GM12878 (cell line): ENCODE results near the gene CALML4. TPM values are rescaled to one million over a fixed set of nuclear protein-coding genes. Genes with fewer than 3 reads are reported as not detected.

Source experiments
- ATAC-seq: fragments of 200-7000 bp; cut with Tn5 transposase; 3 replicates; pipeline ENCODE4 v1.9.1; 2020; ENCODE audit warnings: mild to moderate bottlenecking, moderate library complexity
- BruUV-seq: library from RNA; stranded (reverse); fragments of 400-500 nt; replicated peaks from 2 replicates; lab custom pipeline; 2021; lab: Mats Ljungman, UMichigan
- CTCF ChIA-PET: fragments of 300-600 bp; sonication (Branson Sonifier 250); formaldehyde crosslinking; extraction: SDS; loops from one replicate; lab custom pipeline; 2021; ENCODE audit warnings: inconsistent platforms; lab: Yijun Ruan, JAX
- POLR2A ChIA-PET: fragments of 350-600 bp; formaldehyde crosslinking; extraction: SDS; loops from one replicate; lab custom pipeline; 2021; ENCODE audit warnings: inconsistent platforms; lab: Charles Lee
- RAD21 ChIA-PET: fragments of 300-600 bp; sonication (Branson Sonifier 250); formaldehyde crosslinking; loops from one replicate; lab custom pipeline; 2023; ENCODE audit warnings: antibody characterized with exemption; ENCODE audit not compliant: unreplicated experiment; lab: Charles Lee
- SMC1A ChIA-PET: fragments of 300-600 bp; sonication (Branson Sonifier 250); formaldehyde crosslinking; loops from one replicate; lab custom pipeline; 2023; ENCODE audit not compliant: unreplicated experiment, uncharacterized antibody; lab: Charles Lee
- DNase-seq: peaks from one replicate; pipeline ENCODE4 v3.0.0-alpha.2; 2011; ENCODE audit warnings: low read depth, low spot score
- FAIRE-seq: peaks from 3 replicates; lab custom pipeline; 2011; peaks lifted over from hg19 to GRCh38; lab: Jason Lieb, UNC
- H2AFZ ChIP-seq: 2 replicates; pipeline ENCODE4 v1.6.0; 2011; ENCODE audit warnings: low read depth, low read length, control low read depth; ENCODE audit not compliant: control insufficient read depth
- H3K27ac ChIP-seq: 2 replicates; pipeline ENCODE4 v1.5.1; 2011; ENCODE audit warnings: control low read depth; ENCODE audit not compliant: control insufficient read depth, insufficient read depth
- H3K27me3 ChIP-seq, 2 experiments: replicated peaks in 1 of 2; 2 replicates each; pipeline versions ENCODE4 v1.6.0 to v1.6.1; 2011; ENCODE audit warnings: low read length in 1 of 2; ENCODE audit not compliant: control insufficient read depth in 2 of 2, insufficient read depth in 2 of 2
- H3K36me3 ChIP-seq, 2 experiments: 2 replicates each; pipeline ENCODE4 v1.5.1; 2011; ENCODE audit warnings: low read length in 1 of 2; ENCODE audit not compliant: control insufficient read depth in 2 of 2, insufficient read depth in 2 of 2
- H3K4me1 ChIP-seq: 2 replicates; pipeline ENCODE4 v1.6.1; 2011; ENCODE audit warnings: mild to moderate bottlenecking, low read length, moderate library complexity, mixed read lengths; ENCODE audit not compliant: control insufficient read depth, insufficient read depth
- H3K4me2 ChIP-seq: 2 replicates; pipeline ENCODE4 v1.6.0; 2011; ENCODE audit warnings: control low read depth; ENCODE audit not compliant: control insufficient read depth, insufficient read depth
- H3K4me3 ChIP-seq: fragments of 200-600 bp; sonication (generic); 2 replicates; pipeline ENCODE4 v1.5.1; 2016
- H3K79me2 ChIP-seq: 2 replicates; pipeline ENCODE4 v1.6.0; 2011; ENCODE audit warnings: low read length; ENCODE audit not compliant: control insufficient read depth, insufficient read depth
- H3K9ac ChIP-seq: 2 replicates; pipeline ENCODE4 v1.8.0; 2011; ENCODE audit warnings: low read length, control low read depth, mixed read lengths; ENCODE audit not compliant: control insufficient read depth, insufficient read depth
- H3K9me3 ChIP-seq: replicated peaks from 3 replicates; pipeline ENCODE4 v1.5.1; 2011; ENCODE audit warnings: mild to moderate bottlenecking, low read length; ENCODE audit not compliant: control insufficient read depth, insufficient read depth
- H4K20me1 ChIP-seq: 2 replicates; pipeline ENCODE4 v1.6.0; 2011; ENCODE audit not compliant: control insufficient read depth, insufficient read depth
- HDGF ChIP-seq: fragments of 450-650 bp; IDR thresholded peaks from 2 replicates; pipeline ENCODE4 v1.6.1; 2016; ENCODE audit warnings: antibody characterized with exemption
- NFXL1 ChIP-seq: fragments of 450-650 bp; IDR thresholded peaks from 2 replicates; pipeline ENCODE4 v1.6.1; 2017; ENCODE audit warnings: antibody characterized with exemption, mild to moderate bottlenecking, borderline replicate concordance
- PKNOX1 ChIP-seq: fragments of 450-650 bp; IDR thresholded peaks from 2 replicates; pipeline ENCODE4 v1.6.1; 2016; ENCODE audit warnings: mild to moderate bottlenecking
- RELA ChIP-seq: fragments of 450-650 bp; IDR thresholded peaks from 2 replicates; pipeline ENCODE4 v1.8.0; 2014; ENCODE audit warnings: borderline replicate concordance; ENCODE audit not compliant: partially characterized antibody
- WGBS: methylation state at CpG from one replicate; pipeline ENCODE4 v1.1.6; 2016; ENCODE audit warnings: low lambda C conversion rate; ENCODE audit not compliant: insufficient replicate concordance, insufficient coverage; ENCODE audit errors: missing lambda C conversion rate; 5-methylcytosine and 5-hydroxymethylcytosine counted together
- in situ Hi-C: fragments of 300-500 bp; cut with MboI; formaldehyde crosslinking; loops from 9 replicates; pipeline ENCODE4 v1.14.3; 2018; ENCODE audit warnings: mixed read lengths
- intact Hi-C: fragments of 100-400 bp; cut with micrococcal nuclease; formaldehyde crosslinking; loops from one replicate; pipeline ENCODE4 v1.14.2; 2022; ENCODE audit not compliant: unreplicated experiment
- polyA plus RNA-seq, 11 experiments: library from polyadenylated mRNA; depleted of rRNA in 4 of 11; unstranded in 6 of 11; stranded (reverse) in 5 of 11; fragments of >200 nt; fragmentation: Nextera tagmentation in 4 of 11; fragmentation: Illumina TruSeq in 1 of 11; extraction: Ambion mirVana in 4 of 11; extraction: Trizol in 1 of 11; gene quantifications; 1 replicate in 1 of 11; 2 replicates in 10 of 11; pipeline versions ENCODE4 v1.2.1 to v1.2.3, GENCODE V29; 2011 to 2016; ENCODE audit warnings: inconsistent platforms in 2 of 11, missing spikeins in 2 of 11, low read depth in 1 of 11
- total RNA-seq, 4 experiments: library from RNA; depleted of rRNA in 3 of 4; stranded (reverse); fragments of >200 nt in 3 of 4; fragmentation: Illumina TruSeq in 1 of 4; extraction: Trizol in 1 of 4; gene quantifications; 2 replicates each; pipeline versions ENCODE4 v1.2.1 to v1.2.3, GENCODE V29; 2013 to 2021
- TF ChIP-seq, protein P1 (sequence below): fragments of 450-650 bp; IDR thresholded peaks from 2 replicates; pipeline ENCODE4 v1.6.1; 2017; ENCODE audit warnings: mild to moderate bottlenecking, moderate library complexity

Gene CALML4
- total and polyA plus RNA-seq, 10 of the 15 experiments (the other 5 are each of a cell fraction or from before 2014, with no cell fraction given): 1.7 to 15.9 (median 5.1) TPM

DNA sequence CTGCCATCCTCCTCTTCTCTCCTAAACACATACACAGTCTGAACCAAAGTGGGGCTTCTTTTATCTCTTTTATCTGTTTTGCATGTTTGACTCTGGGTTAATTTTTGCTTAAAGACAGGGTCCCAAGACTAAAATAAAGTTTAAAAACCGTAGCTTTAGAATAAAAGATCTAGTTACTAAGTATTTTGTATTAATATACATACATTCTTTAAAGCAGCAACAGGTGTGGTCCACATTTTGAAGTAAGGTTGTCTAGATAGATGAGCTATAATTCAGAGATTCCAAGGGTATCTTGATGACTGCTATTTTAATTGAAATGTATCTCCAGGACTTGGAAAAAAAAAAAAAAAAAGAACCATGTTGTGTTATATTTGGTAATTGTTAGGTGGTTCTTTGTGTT, 61.3 kb downstream of the CALML4 start:
- H3K4me3 ChIP-seq: no peak overlapping the region
- WGBS: 100% methylated on average over 1 of the region's 1 CpG
- DNase-seq: no peak
- H3K9me3 ChIP-seq: no peaks in the 10 kb centered on the region
- no peak overlapping the region for H3K27ac ChIP-seq
- peaks cover 12% of the 10 kb centered on the region for H3K79me2 ChIP-seq
- no TSS peak for BruUV-seq
- CTCF ChIA-PET: interaction anchor here (1.1 to 2.9 kb wide), 2 partner anchors 10 to 11 kb away, joined by 3 to 10 read pairs; no protein-coding TSS in a partner anchor
- RAD21 ChIA-PET: interaction anchor here (0.8 to 2.1 kb wide), 3 partner anchors 9 to 87 kb away, joined by 3 to 5 read pairs (median 3); no protein-coding TSS in a partner anchor
- intact Hi-C loops: no loop called here
- H3K4me1 ChIP-seq: no peaks in the 10 kb centered on the region
- in situ Hi-C loops: no loop called here
- no peak overlapping the region for H2AFZ ChIP-seq
- no peaks in the 10 kb centered on the region for H4K20me1 ChIP-seq
- H3K36me3 ChIP-seq: peaks cover 2 to 11% of the 10 kb centered on the region in 2 experiments; a peak in 3 of 4 replicates
- H3K4me2 ChIP-seq: no peak overlapping the region
- no peaks in the 10 kb centered on the region for H3K27me3 ChIP-seq
- no peak overlapping the region for H3K9ac ChIP-seq
- ATAC-seq: no peak
- FAIRE-seq: no peak
- SMC1A ChIA-PET: interaction anchor here (1.3 kb wide), 1 partner anchor 8 kb away, joined by 4 read pairs; no protein-coding TSS in a partner anchor
- no peak for TF ChIP-seq NFXL1
- TF ChIP-seq, all 136 proteins: peak for 0
- POLR2A ChIA-PET: interaction anchor here (0.6 kb wide), 1 partner anchor 281 kb away, joined by 5 read pairs; no protein-coding TSS in a partner anchor

DNA sequence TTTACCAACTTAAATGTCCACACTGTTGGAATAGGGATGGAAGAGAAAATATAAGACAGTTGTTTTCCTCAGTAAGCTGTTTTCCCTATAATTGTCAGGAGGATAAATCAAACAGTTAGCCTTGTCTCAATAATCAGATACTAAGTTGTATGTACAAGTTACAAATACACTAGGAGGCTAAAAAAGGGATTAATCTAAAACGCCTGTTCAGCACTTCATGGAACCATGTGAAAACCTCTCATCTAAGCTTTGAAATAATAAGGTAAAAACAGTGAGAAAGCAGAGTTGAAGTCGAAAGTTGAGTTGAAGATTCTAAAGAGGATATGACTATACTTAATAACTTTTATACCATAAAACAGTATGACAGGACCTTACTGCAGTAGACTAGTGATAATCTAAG, 62.0 kb downstream of the CALML4 start:
- no peaks in the 10 kb centered on the region for H4K20me1 ChIP-seq
- H3K4me1 ChIP-seq: no peaks in the 10 kb centered on the region
- H3K4me3 ChIP-seq: no peak overlapping the region
- DNase-seq: no peak
- BruUV-seq: no TSS peak
- TF ChIP-seq, protein P1, sequence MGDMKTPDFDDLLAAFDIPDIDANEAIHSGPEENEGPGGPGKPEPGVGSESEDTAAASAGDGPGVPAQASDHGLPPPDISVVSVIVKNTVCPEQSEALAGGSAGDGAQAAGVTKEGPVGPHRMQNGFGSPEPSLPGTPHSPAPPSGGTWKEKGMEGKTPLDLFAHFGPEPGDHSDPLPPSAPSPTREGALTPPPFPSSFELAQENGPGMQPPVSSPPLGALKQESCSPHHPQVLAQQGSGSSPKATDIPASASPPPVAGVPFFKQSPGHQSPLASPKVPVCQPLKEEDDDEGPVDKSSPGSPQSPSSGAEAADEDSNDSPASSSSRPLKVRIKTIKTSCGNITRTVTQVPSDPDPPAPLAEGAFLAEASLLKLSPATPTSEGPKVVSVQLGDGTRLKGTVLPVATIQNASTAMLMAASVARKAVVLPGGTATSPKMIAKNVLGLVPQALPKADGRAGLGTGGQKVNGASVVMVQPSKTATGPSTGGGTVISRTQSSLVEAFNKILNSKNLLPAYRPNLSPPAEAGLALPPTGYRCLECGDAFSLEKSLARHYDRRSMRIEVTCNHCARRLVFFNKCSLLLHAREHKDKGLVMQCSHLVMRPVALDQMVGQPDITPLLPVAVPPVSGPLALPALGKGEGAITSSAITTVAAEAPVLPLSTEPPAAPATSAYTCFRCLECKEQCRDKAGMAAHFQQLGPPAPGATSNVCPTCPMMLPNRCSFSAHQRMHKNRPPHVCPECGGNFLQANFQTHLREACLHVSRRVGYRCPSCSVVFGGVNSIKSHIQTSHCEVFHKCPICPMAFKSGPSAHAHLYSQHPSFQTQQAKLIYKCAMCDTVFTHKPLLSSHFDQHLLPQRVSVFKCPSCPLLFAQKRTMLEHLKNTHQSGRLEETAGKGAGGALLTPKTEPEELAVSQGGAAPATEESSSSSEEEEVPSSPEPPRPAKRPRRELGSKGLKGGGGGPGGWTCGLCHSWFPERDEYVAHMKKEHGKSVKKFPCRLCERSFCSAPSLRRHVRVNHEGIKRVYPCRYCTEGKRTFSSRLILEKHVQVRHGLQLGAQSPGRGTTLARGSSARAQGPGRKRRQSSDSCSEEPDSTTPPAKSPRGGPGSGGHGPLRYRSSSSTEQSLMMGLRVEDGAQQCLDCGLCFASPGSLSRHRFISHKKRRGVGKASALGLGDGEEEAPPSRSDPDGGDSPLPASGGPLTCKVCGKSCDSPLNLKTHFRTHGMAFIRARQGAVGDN: no peak
- TF ChIP-seq PKNOX1 (no peak), RELA (no peak), HDGF (no peak)
- SMC1A ChIA-PET: interaction anchor here (1.3 kb wide), 1 partner anchor 9 kb away, joined by 4 read pairs; no protein-coding TSS in a partner anchor
- 97% methylated on average over 2 of the region's 2 CpGs for WGBS
- peaks cover 2 to 10% of the 10 kb centered on the region in 2 experiments; a peak in 3 of 4 replicates for H3K36me3 ChIP-seq
- intact Hi-C loops: no loop called here
- CTCF ChIA-PET: interaction anchor here (0.5 to 2.9 kb wide), 3 partner anchors 11 to 89 kb away, joined by 3 to 10 read pairs (median 3); no protein-coding TSS in a partner anchor
- ATAC-seq: no peak
- no peak overlapping the region for H3K4me2 ChIP-seq
- POLR2A ChIA-PET: interaction anchor here (0.6 kb wide), 1 partner anchor 78 kb away, joined by 4 read pairs; no protein-coding TSS in a partner anchor
- H3K9me3 ChIP-seq: no peaks in the 10 kb centered on the region
- H3K27ac ChIP-seq: no peak overlapping the region
- no peaks in the 10 kb centered on the region for H3K27me3 ChIP-seq
- no peak overlapping the region for H3K9ac ChIP-seq
- in situ Hi-C loops: no loop called here
- RAD21 ChIA-PET: interaction anchor here (1.1 to 2.1 kb wide), 2 partner anchors 9 to 11 kb away, joined by 3 to 5 read pairs; no protein-coding TSS in a partner anchor
- H3K79me2 ChIP-seq: peaks cover 12% of the 10 kb centered on the region
- FAIRE-seq: no peak
- no peak overlapping the region for H2AFZ ChIP-seq
